Tibial artery (tissue), 4 donors: ENCODE measurements around the gene PARP8.

Experiments
- DNase-seq, 2 donors: peaks; one replicate each; pipeline ENCODE4 v3.0.0-alpha.2; 2019
- H3K27ac ChIP-seq, 2 donors: fragments of 200-600 bp; sonication (generic) in 1 of 2; 1 replicate in 1 of 2; 2 replicates in 1 of 2; pipeline ENCODE4 v1.5.1; 2018 to 2019; ENCODE audit warnings: mild to moderate bottlenecking in 1 of 2
- H3K27me3 ChIP-seq, 2 donors: fragments of 200-600 bp; sonication (generic) in 1 of 2; one replicate each; pipeline versions ENCODE4 v1.5.1 to v1.6.0; 2016 to 2019
- H3K36me3 ChIP-seq, 3 donors: fragments of 200-600 bp; sonication (generic) in 2 of 3; one replicate each; pipeline ENCODE4 v1.5.1; 2016 to 2019; ENCODE audit warnings: mild to moderate bottlenecking in 2 of 3
- H3K4me1 ChIP-seq, 4 donors: fragments of 200-600 bp; sonication (generic) in 2 of 4; 1 replicate in 3 of 4; 2 replicates in 1 of 4; pipeline ENCODE4 v1.5.1; 2016 to 2019
- H3K4me3 ChIP-seq, 2 donors: fragments of 200-600 bp; sonication (generic) in 1 of 2; 1 replicate in 1 of 2; 2 replicates in 1 of 2; pipeline ENCODE4 v1.5.1; 2018 to 2019; ENCODE audit warnings: mild to moderate bottlenecking in 2 of 2
- H3K9me3 ChIP-seq, 3 donors: fragments of 200-600 bp; sonication (generic) in 1 of 3; one replicate each; pipeline ENCODE4 v1.5.1; 2016 to 2019
- intact Hi-C: fragments of 100-400 bp; cut with DNase I; formaldehyde crosslinking; loops from one replicate; pipeline ENCODE4 v1.15.0; 2023; ENCODE audit warnings: low total_unique reads
- TF ChIP-seq, protein P1 (sequence below), 2 experiments: fragments of 200-600 bp in 1 of 2; fragments of 450-650 bp in 1 of 2; IDR thresholded peaks; one replicate each; pipeline ENCODE4 v1.5.1; 2017 to 2019; ENCODE audit warnings: antibody characterized with exemption in 2 of 2, mild to moderate bottlenecking in 1 of 2, moderate library complexity in 1 of 2

PARP8 gene

DNA sequence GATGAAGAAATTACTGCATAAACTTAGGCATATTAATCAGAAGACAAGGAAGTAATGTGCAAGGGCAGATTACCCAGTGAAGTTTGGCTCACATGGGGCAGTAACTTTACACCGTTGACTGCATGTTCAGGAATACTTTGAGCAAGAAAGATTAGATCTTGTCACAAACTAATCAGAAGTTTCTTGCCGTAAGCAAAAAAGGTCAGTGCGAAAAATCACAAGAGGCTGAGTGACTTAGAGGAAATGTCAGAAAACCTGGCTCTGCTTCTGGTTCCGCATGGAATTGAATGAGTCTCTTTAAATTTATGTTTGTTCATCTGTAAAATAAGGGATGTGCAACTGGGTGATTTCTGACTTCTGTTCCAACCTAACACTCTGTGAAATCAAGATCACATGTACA lies 64.4 kb downstream of the PARP8 start:
- intact Hi-C loops = no loop called here
- no peak overlapping the region for H3K4me3 ChIP-seq

DNA sequence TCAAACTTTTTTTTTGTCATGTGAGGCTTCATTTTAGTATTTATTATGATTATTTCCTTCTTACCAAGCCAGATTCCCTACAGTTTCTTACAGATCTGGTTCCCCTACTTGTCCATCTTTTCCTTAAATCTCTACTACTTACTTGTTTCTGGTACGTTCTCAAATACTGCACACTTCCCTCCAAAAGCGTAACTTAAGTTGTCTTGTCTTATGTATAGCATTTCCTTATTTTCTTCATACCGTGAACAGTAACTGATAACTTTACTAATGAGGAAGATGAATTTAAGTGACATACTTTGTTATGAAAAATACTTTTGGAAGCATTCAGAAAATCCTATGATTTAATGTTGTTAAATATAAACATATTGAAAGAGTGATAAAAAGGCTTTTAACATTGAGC lies 67.3 kb downstream of the PARP8 start:
- Histone ChIP-seq H3K36me3 (no peaks in the 10 kb centered on the region), H3K9me3 (no peaks in the 10 kb centered on the region), H3K4me3 (no peak overlapping the region), H3K27me3 (no peaks in the 10 kb centered on the region), H3K4me1 (peaks cover 0 to 6% (median 0%) of the 10 kb centered on the region in 4 donors), H3K27ac (no peak overlapping the region)
- no peak for DNase-seq
- TF ChIP-seq, protein P1, sequence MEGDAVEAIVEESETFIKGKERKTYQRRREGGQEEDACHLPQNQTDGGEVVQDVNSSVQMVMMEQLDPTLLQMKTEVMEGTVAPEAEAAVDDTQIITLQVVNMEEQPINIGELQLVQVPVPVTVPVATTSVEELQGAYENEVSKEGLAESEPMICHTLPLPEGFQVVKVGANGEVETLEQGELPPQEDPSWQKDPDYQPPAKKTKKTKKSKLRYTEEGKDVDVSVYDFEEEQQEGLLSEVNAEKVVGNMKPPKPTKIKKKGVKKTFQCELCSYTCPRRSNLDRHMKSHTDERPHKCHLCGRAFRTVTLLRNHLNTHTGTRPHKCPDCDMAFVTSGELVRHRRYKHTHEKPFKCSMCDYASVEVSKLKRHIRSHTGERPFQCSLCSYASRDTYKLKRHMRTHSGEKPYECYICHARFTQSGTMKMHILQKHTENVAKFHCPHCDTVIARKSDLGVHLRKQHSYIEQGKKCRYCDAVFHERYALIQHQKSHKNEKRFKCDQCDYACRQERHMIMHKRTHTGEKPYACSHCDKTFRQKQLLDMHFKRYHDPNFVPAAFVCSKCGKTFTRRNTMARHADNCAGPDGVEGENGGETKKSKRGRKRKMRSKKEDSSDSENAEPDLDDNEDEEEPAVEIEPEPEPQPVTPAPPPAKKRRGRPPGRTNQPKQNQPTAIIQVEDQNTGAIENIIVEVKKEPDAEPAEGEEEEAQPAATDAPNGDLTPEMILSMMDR (IDR thresholded peaks at IDR 0.05) = no peak
- intact Hi-C loops = no loop called here

More for the DNA sequence above, 64.4 kb downstream of the PARP8 start:
- Histone ChIP-seq H3K27ac (no peak overlapping the region), H3K36me3 (no peaks in the 10 kb centered on the region), H3K9me3 (no peaks in the 10 kb centered on the region), H3K4me1 (peaks cover 0 to 12% (median 9%) of the 10 kb centered on the region in 4 donors), H3K27me3 (no peaks in the 10 kb centered on the region)
- TF ChIP-seq, protein P1 (IDR thresholded peaks at IDR 0.05) = no peak
- no peak for DNase-seq

DNA sequence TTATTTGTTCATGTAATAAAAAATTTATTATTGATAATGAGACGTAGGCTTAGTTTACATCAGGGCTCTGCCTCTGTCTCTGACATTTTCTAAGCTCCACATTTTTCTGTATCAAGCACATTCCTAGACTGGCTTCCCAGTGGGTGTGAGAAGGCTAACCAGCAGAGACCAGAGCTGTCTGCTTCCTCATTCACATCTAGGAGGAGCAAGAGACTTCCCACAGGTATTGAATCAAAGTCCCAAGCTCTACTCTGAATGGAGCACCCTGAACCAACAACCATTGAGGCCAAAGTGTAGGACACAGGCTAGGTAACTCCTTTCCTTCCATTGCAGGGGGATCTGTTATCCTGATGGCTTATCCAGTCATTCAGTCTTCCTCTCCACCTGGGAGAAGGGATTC lies 72.4 kb downstream of the PARP8 start:
- TF ChIP-seq, protein P1 (IDR thresholded peaks at IDR 0.05) = no peak
- Histone ChIP-seq H3K36me3 (no peaks in the 10 kb centered on the region), H3K4me1 (peaks cover 0 to 7% (median 0%) of the 10 kb centered on the region in 4 donors), H3K27me3 (no peaks in the 10 kb centered on the region), H3K4me3 (no peak overlapping the region), H3K27ac (no peak overlapping the region), H3K9me3 (no peaks in the 10 kb centered on the region)
- DNase-seq = no peak
- intact Hi-C loops = no loop called here

DNA sequence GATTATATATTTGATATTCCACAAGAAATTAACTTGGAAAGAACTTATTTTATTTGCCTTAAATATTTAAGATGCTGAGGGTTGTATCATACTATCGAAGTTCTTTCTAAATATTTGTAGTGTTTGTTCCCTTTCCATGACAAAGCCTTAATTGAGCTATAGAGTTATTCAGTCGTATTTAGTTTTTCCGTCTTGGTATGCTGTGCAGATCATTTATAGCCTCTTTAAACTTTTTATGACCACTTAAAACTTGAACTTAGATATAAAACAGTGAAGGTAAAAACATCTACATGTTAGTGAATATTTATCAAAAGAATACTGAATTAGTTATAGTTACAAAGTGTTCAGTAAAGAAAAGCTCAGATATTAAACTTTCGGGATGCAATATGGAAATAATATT lies 74.4 kb downstream of the PARP8 start:
- TF ChIP-seq, protein P1 (IDR thresholded peaks at IDR 0.05) = no peak
- Histone ChIP-seq H3K36me3 (no peaks in the 10 kb centered on the region), H3K4me3 (no peak overlapping the region), H3K27ac (no peak overlapping the region), H3K27me3 (no peaks in the 10 kb centered on the region), H3K9me3 (no peaks in the 10 kb centered on the region), H3K4me1 (peaks cover 0 to 24% (median 6%) of the 10 kb centered on the region in 4 donors)
- intact Hi-C loops = no loop called here
- no peak for DNase-seq

DNA sequence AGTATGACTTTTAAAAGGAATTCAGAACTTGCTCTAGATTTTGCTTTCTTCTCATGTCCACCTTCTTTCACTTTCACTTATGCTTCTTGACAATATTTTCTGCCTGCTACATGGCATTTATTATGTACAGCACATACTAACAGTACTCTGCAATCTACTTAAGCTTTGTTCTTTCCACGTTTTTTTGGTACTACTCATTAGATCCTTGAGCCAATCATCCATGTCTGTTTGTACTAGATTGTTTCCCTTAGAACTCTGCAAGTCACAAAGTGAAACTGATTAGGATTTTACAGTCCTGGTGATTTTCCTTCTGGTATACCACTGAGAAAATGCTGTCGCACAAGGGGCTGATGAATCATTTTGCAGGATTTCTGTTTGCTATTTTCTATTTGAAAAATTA lies 78.3 kb downstream of the PARP8 start:
- no peaks in the 10 kb centered on the region for H3K36me3 ChIP-seq
- H3K9me3 ChIP-seq = no peaks in the 10 kb centered on the region
- H3K4me3 ChIP-seq = peak overlapping the region; percentile 31 to 40
- no peak for DNase-seq
- peak overlapping the region; percentile 37 to 51 for H3K27ac ChIP-seq
- intact Hi-C loops = no loop called here
- TF ChIP-seq, protein P1 (IDR thresholded peaks at IDR 0.05) = no peak
- no peaks in the 10 kb centered on the region for H3K27me3 ChIP-seq
- H3K4me1 ChIP-seq = peaks cover 0 to 20% (median 6%) of the 10 kb centered on the region in 4 donors
